COLO668 (cell line): ENCODE measurements around the gene EMP1.
A peak's percentile ranks its signal among the peaks of the same experiment; 100 is the strongest.

Experiments
- DNase-seq: peaks from one replicate; lab custom pipeline; 2025; ENCODE audit not compliant: unreplicated experiment; lab: John Stamatoyannopoulos, UW

Gene EMP1

GRCh38 chr12:13196130-13196921 is at the start of gene EMP1:
Gene EMP1 (plus strand): TSS chr12:13196726. CDS start chr12:13211511, 14,785 bp downstream.
- no peak for DNase-seq

GRCh38 chr12:13147688-13148484 is 48.6 kb upstream of the EMP1 start:
- no peak for DNase-seq

- no peak for DNase-seq
These were observed 48.1 kb upstream of the EMP1 start for GRCh38 chr12:13148485-13148847.

- DNase-seq = no peak
These were observed 47.1 kb upstream of the EMP1 start for GRCh38 chr12:13149411-13149810.

- DNase-seq = no peak
These were observed 44.2 kb upstream of the EMP1 start for GRCh38 chr12:13152281-13152680.

GRCh38 chr12:13152756-13153155 is 43.8 kb upstream of the EMP1 start:
- DNase-seq = no peak

- DNase-seq = no peak
These were observed 43.3 kb upstream of the EMP1 start for GRCh38 chr12:13153180-13153579.

- no peak for DNase-seq
These were observed 42.4 kb upstream of the EMP1 start for GRCh38 chr12:13154027-13154538.

- DNase-seq = no peak
These were observed 41.7 kb upstream of the EMP1 start for GRCh38 chr12:13154831-13155230.

GRCh38 chr12:13156277-13156676 is 40.2 kb upstream of the EMP1 start:
- no peak for DNase-seq

- no peak for DNase-seq
These were observed 35.4 kb upstream of the EMP1 start for GRCh38 chr12:13161172-13161571.

- no peak for DNase-seq
These were observed 33.6 kb upstream of the EMP1 start for GRCh38 chr12:13162904-13163303.

- DNase-seq = no peak
These were observed 32.5 kb upstream of the EMP1 start for GRCh38 chr12:13163868-13164635.

- no peak for DNase-seq
These were observed 31.5 kb upstream of the EMP1 start for GRCh38 chr12:13164921-13165616.

- DNase-seq = peak; percentile 33
These were observed 30.9 kb upstream of the EMP1 start for GRCh38 chr12:13165617-13166041.

- no peak for DNase-seq
These were observed 29.3 kb upstream of the EMP1 start for GRCh38 chr12:13167226-13167625.

- no peak for DNase-seq
These were observed 28.6 kb upstream of the EMP1 start for GRCh38 chr12:13167906-13168305.

- no peak for DNase-seq
These were observed 27.3 kb upstream of the EMP1 start for GRCh38 chr12:13169272-13169671.

GRCh38 chr12:13170892-13171490 is 25.5 kb upstream of the EMP1 start:
- DNase-seq = no peak
